Calu3 (cell line): ENCODE data around the gene MYL7. TPM values are rescaled to one million over a fixed set of nuclear protein-coding genes. Genes with fewer than 3 reads are reported as not detected.

Experiments used
- BruUV-seq: library from RNA; stranded (reverse); fragments of 400-500 nt; replicated peaks from 2 replicates; lab custom pipeline; 2021; lab: Mats Ljungman, UMichigan
- CTCF ChIA-PET: fragments of 300-600 bp; sonication (Branson Sonifier 250); formaldehyde crosslinking; loops from one replicate; lab custom pipeline; 2022; ENCODE audit warnings: antibody characterized with exemption; lab: Charles Lee
- DNase-seq: peaks from one replicate; pipeline ENCODE4 v3.0.0; 2022
- H3K27ac Mint-ChIP-seq: one replicate; pipeline ENCODE4 v1.8.0; 2022; ENCODE audit warnings: mixed read lengths; ENCODE audit not compliant: unreplicated experiment
- H3K27me3 Mint-ChIP-seq: one replicate; pipeline ENCODE4 v1.8.0; 2022; ENCODE audit warnings: mixed read lengths; ENCODE audit not compliant: unreplicated experiment
- H3K36me3 Mint-ChIP-seq: one replicate; pipeline ENCODE4 v1.8.0; 2022; ENCODE audit warnings: mild to moderate bottlenecking, moderate library complexity, mixed read lengths; ENCODE audit not compliant: insufficient read depth, unreplicated experiment
- H3K4me1 Mint-ChIP-seq: one replicate; pipeline ENCODE4 v1.8.0; 2022; ENCODE audit warnings: mild to moderate bottlenecking, low read depth, mixed read lengths; ENCODE audit not compliant: unreplicated experiment
- H3K4me3 Mint-ChIP-seq: one replicate; pipeline ENCODE4 v1.8.0; 2022; ENCODE audit warnings: mild to moderate bottlenecking, low read depth, moderate library complexity, mixed read lengths; ENCODE audit not compliant: unreplicated experiment
- H3K9me3 Mint-ChIP-seq: one replicate; pipeline ENCODE4 v1.8.0; 2022; ENCODE audit warnings: low read depth, mixed read lengths; ENCODE audit not compliant: unreplicated experiment
- CTCF ChIP-seq: fragments of 200-600 bp; IDR thresholded peaks from one replicate; pipeline ENCODE4 v1.8.0; 2022; ENCODE audit warnings: antibody characterized with exemption; ENCODE audit not compliant: unreplicated experiment
- intact Hi-C: fragments of 100-400 bp; cut with micrococcal nuclease; formaldehyde crosslinking; loops from one replicate; pipeline ENCODE4 v1.10.0; 2022; ENCODE audit not compliant: unreplicated experiment
- total RNA-seq: library from RNA; stranded (reverse); gene quantifications from 2 replicates; pipeline ENCODE4 v1.2.3, GENCODE V29; 2022

Gene MYL7
- total RNA-seq, 1 experiment from 2014 or later = not detected

- TF ChIP-seq CTCF = no peak
- CTCF ChIA-PET = interaction anchor here (0.7 kb wide), 2 partner anchors 50 to 355 kb away, joined by 3 to 5 read pairs; partner anchors contain the start of gene NUDCD3
- intact Hi-C loops = loop anchor here (5.0 kb wide), 1 partner anchor 62 kb away; no protein-coding TSS in a partner anchor
- H3K27me3 Mint-ChIP-seq = peaks cover 76% of the 10 kb centered on the region
- H3K4me3 Mint-ChIP-seq = no peak overlapping the region
- peaks cover 7% of the 10 kb centered on the region for H3K4me1 Mint-ChIP-seq
- no peaks in the 10 kb centered on the region for H3K36me3 Mint-ChIP-seq
- DNase-seq = no peak
- BruUV-seq = no TSS peak
- no peaks in the 10 kb centered on the region for H3K9me3 Mint-ChIP-seq
- no peak overlapping the region for H3K27ac Mint-ChIP-seq
These were observed 6.0 kb downstream of the MYL7 start for GRCh38 chr7:44134943-44135628.

- Mint-ChIP-seq H3K9me3 (no peaks in the 10 kb centered on the region), H3K27me3 (peaks cover 71% of the 10 kb centered on the region), H3K4me3 (no peak overlapping the region), H3K36me3 (peaks cover 5% of the 10 kb centered on the region), H3K4me1 (peaks cover 7% of the 10 kb centered on the region), H3K27ac (no peak overlapping the region)
- no peak for DNase-seq
- no TSS peak for BruUV-seq
- intact Hi-C loops = loop anchor here (5.0 kb wide), 1 partner anchor 64 kb away; no protein-coding TSS in a partner anchor
- TF ChIP-seq CTCF = no peak
- CTCF ChIA-PET = interaction anchor here (0.6 to 0.7 kb wide), 2 partner anchors 395 to 1302 kb away, joined by 5 read pairs; no protein-coding TSS in a partner anchor
These were observed 7.8 kb downstream of the MYL7 start for GRCh38 chr7:44133295-44133694.

- no peak overlapping the region for H3K4me3 Mint-ChIP-seq
- H3K27me3 Mint-ChIP-seq = peaks cover 72% of the 10 kb centered on the region
- intact Hi-C loops = loop anchor here (5.0 kb wide), 1 partner anchor 65 kb away; no protein-coding TSS in a partner anchor
These were observed 9.1 kb downstream of the MYL7 start for GRCh38 chr7:44132039-44132438.

More at GRCh38 chr7:44132039-44132438, 9.1 kb downstream of the MYL7 start:
- no peak overlapping the region for H3K27ac Mint-ChIP-seq
- H3K36me3 Mint-ChIP-seq = peaks cover 5% of the 10 kb centered on the region
- peaks cover 7% of the 10 kb centered on the region for H3K4me1 Mint-ChIP-seq
- H3K9me3 Mint-ChIP-seq = no peaks in the 10 kb centered on the region
- TF ChIP-seq CTCF = no peak
- BruUV-seq = no TSS peak
- DNase-seq = no peak
- CTCF ChIA-PET = interaction anchor here (0.6 to 1.2 kb wide), 3 partner anchors 10 to 81 kb away, joined by 3 to 5 read pairs (median 4); partner anchors contain the start of gene POLD2
